GM18508 (cell line): ENCODE measurements around the gene NPW.
"Not testable (repeated sequence)": the region's sequence is repeated elsewhere in the genome, so short reads cannot be mapped to it uniquely, and the experiment has no call there.

Source experiments
- ATAC-seq: cut with Tn5 transposase; IDR thresholded peaks from one replicate; pipeline ENCODE4 v1.9.1; 2021; ENCODE audit warnings: moderate number of reproducible peaks; ENCODE audit not compliant: insufficient read depth, unreplicated experiment

NPW gene

DNA sequence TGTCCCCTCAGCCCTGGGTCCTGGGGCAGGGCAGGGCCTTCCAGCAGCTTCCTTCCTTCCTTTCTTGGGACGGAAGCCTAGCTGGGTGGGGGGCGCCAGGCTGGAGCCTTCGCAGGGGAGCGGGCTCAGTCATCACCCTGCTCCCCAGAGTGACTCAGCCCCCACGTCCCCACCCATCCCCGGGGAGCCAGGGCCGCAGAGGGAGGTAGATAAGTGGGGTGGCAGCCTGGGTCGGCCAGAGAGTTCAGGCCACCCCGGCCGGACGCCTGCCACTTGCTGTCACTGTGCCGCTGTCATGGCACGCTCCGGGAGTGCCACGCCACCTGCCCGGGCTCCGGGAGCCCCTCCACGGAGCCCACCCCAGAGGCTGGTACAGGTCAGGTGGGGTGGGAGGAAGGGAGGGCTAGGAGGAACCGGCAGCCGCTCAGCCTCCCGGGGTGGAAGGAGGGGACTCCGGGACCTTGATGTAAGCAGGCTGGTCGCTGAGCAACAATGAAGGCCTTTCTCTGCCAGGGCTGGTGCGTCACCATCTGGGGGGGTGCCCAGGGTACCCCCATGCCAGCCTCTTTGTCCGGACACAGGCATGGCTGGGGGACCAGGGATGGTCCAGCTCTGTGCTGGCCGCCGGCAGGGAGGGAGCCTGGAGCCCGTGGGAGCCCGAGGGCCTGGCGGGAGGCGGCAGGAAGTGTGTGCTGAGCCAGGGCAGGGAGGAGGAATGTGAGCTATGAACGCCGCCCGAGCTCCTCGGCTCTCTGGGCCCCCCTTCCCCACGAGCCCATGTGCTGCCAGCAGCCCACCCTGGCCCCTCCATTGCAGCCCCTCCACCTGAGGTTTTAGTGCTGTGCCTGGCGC, 13.7 kb downstream of the NPW start:
- no peak for ATAC-seq

DNA sequence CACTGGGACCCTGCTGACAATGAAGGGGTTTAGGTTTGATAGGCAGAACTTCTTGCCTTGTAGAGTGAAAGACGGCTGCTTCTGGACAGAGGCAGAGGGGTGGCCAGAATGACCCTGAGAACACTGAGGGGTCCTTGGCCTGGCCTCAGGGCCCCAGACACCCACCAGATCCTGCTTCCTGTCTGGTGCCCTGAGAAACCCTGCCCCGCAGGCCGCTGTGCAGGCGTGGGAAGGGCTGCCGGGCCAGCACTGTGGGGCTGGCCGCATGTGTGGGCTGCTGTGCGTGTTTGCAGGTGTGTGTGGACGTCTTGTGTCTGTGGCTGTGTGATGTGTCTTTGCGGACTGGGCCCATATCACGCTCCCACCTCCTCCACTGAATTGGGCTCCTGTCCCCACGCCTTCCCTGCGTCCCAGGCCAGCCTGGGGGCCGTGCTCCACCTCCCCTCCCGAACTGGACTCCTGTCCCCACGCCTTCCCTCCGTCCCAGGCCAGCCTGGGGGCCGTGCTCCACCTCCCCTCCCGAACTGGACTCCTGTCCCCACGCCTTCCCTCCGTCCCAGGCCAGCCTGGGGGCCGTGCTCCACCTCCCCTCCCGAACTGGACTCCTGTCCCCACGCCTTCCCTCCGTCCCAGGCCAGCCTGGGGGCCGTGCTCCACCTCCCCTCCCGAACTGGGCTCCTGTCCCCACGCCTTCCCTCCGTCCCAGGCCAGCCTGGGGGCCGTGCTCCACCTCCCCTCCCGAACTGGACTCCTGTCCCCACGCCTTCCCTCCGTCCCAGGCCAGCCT, 14.5 kb downstream of the NPW start:
- ATAC-seq = not testable (repeated sequence)

DNA sequence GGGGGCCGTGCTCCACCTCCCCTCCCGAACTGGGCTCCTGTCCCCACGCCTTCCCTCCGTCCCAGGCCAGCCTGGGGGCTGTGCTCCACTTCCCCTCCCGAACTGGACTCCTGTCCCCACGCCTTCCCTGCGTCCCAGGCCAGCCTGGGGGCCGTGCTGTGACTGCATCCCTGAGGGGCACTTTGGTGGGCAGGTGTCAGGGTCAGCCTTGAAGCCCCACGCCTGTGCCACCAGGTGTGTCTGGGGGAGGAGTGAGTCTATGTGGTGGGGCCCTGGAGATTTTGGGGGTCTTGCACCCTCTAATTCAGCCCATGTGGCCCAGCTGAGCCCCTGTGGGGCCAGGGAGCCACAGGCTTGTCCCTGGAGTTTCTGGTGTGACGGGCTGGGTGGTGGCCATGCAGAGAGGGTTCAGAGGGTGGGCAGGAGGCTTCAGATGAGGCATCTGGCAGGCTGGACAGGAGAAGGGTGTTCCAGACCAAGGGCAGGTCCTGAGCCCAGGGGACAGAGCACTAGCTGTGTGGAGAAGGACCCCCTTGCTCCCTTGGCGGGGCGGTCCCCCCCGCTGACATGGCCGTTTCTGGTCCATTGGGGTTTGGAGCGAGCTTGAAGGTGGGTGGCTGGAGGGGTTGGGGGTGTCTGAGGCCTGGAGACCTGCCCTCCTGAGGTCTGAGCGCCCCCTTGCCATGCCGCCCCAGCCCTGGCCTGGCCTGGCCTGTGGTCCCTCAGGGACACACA, 15.3 kb downstream of the NPW start:
- no peak for ATAC-seq

DNA sequence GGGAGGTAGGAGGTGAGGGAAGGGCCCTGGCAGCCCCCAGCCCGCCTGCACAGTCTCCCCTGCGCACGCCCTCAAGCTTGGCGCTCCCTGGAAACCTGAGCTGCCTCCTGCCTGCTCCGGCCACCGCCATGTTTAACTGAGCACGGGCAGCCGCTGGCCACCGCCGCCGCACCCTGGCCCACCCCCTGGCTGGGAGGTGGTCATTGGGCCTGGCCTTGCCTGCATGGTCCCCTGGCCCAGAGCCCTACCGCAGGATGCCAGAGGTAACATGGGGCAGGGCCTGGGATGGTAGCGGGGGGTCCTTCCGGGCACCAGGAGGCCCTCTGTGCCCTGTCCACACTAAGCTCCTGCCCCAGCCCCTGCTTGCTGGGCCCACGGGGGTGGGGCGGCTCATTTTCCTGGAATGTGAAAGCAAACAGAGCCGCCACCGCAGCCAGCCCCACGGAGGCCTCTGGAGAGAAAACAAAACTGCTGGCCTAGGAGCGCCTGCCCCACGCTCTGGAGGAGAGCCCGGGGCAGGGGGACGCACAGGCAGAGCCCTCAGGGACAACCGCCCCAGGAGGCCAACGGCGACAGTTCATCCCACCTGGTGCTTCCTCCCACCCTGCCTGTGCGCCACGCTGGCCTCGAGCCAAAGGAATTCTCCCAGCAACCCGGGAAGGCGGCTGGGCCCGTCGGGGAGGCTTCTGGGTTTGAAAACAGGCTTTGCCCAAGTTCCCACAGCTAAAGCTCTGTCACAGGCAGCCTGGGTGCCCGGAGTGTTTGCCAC, 16.0 kb downstream of the NPW start:
- no peak for ATAC-seq

GRCh38 chr16:2036200-2036966, 16.8 kb downstream of the NPW start:
- no peak for ATAC-seq

GRCh38 chr16:2037115-2037514, 17.5 kb downstream of the NPW start:
- no peak for ATAC-seq

DNA sequence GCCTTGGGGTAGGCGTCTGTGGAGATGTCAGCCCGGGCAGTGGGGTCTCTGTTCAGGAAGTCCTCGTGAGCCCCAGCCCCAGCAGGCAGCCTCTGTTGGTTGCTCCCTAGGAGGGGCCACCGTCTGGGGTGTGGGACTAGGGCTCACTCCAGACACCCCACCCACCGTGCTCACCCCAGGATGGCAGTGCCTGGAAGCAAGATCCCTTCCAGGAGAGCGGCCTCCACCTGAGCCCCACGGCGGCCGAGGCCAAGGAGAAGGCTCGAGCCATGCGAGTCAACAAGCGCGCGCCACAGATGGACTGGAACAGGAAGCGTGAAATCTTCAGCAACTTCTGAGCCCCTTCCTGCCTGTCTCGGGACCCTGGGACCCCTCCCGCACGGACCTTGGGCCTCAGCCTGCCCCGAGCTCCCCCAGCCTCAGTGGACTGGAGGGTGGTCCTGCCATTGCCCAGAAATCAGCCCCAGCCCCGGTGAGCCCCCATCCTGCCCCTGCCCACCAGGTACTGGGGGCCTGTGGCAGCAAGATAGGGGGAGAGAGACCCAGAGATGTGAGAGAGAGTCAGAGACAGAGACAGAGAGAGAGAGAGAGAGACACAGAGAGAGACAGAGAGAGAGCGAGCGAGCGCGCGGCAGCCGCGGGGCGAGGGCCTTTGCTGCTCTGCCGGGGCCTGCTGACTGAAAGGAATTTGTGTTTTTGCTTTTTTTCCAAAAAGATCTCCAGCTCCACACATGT, 18.2 kb downstream of the NPW start:
- ATAC-seq = no peak

DNA sequence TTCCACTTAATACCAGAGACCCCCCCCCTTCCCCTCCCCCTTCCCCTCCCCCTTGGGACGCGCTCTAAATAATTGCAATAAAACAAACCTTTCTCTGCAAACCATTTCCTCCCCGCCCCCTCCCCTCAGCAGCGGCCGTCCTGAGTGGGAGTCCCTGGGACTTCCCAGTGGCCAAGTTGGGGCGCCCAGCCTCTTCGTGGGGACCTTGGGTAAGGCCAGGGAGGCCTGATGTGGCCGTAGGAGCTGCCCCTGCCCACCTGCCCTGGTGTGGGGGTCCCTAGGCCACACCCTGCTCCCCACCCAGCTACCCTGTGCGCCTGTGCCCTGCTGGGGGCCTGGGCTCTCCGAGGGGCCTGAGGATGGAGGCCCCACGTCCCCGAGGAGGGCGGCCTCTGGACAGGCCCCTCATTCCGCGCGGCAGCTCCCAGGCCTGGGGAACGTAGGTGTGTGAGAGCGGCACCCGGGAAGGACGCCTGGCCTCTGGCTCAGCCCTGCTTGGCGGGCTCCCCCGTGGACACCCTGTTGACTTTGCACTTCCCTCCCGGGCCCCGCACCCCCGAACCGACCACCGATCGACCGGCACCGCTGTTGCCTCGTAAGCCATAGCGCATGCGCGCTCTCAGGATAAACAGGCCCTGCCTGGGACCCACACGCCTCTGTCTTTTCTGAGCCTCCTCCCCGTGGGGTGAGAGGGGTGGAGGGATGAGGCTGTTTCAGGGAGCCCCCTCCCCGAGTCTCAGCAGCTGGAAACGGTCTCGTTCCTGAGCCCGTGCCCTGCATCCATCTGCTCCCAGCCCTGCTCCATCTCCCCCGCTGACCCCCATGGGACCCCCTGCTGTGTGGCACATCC, 19.0 kb downstream of the NPW start:
- no peak for ATAC-seq

- ATAC-seq = no peak
Observed at GRCh38 chr16:2039274-2040031, 19.9 kb downstream of the NPW start.

DNA sequence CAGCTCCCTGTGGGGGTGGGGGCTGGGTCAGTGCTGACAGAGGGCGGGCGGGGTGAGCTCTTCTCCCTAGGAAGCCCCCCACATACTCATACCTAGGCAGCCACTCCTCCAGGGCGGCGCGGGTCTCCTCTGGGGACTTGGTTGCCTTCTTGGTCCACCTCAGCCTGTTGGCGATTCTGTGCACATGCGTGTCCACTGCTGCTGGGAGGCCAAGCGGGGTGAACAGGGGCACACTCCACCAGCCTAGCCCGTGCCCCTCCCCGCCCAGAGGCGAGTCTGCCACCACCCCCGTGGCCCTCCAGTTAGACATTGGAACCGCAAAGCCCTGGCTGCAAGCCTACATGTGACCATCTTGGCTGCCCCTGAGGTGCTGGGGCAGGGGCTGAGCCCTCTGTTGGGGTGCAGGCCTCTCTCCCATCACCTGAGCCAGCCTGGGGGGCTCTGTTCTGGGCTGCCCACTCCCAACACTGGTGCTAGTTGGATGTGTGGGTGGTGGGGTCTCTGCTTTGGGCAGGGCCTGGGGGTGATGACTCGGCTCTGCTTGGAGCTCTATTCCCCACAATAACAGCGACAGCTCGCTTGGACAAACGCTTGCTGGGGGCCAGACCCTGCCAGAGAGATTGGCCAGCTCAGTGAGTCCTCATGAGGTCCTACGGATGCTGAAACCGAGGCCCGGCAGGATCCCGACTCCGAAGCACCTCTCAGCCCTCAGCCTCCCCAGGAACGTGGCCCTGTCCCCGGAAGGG, 20.6 kb downstream of the NPW start:
- no peak for ATAC-seq

DNA sequence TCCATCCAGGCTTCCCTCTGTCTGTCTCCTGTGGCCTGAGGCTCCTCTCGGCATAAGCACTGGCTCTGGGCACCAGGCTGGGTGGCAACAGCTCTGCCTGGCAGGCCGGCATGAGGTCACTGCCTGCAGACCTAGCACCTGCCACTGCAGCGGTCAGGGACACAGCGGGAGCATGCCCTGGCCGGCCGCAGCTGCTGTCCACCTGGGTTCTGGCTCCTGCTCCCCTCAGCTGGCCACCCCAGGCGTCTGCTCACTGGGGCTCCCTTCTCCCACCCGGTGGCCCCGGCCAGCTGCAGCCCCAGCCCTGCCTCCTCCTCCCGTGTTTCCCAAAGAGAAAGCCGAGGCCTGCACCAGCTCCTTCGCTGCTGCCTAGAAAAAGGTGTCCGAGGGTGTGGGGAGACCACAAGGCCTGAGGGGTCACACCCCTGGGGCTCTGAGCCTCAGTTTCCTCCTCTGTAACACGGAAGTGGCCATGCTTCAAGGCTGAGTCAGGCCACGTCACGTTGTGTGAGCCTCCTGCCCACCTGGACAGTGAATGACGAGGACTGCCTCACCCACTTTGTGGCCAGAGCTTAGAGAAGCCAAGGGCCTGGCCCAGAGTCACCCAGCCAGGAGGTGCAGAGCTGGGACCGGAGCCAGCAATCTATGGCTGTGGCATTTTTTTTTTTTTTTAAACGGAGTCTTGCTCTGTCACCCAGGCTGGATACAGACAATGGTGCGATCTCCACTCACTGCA, 21.4 kb downstream of the NPW start:
- no peak for ATAC-seq

GRCh38 chr16:2042171-2042985, 22.8 kb downstream of the NPW start:
- ATAC-seq = no peak

DNA sequence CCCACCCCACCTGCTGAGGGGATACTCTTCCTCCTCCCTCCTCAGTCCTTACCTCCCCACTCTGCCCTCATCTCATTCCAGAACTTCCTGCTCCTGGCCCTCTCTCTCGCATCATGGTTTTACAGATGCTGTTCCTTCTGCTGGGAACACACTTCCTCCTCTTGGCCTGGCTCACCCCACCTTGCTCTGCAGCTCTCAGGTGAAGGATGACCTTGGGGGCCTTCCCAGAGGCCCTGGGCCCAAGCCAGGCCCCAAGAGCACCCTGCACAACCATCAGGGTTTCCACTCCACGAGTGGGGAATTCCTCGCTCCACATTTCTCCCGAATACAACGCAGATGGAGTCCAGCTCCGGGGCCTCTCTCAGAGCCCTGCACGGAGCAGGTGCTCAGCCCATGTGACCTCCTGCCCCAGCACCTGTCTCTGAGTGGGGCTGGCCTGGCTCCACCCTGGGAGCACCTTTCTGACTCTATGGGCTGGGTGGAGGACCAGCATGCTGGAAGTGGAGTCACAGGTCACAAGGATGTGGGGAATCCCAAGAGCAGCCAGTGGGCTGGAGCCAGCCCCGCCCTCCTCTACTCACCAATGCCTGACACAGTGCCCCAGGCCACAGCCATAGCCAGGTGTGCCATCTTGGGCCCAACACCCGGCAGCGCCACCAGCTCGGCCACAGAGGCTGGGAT, 23.5 kb downstream of the NPW start:
- no peak for ATAC-seq

- no peak for ATAC-seq
Observed at GRCh38 chr16:2043667-2044451, 24.3 kb downstream of the NPW start.
